Activated naive CD8-positive, alpha-beta T cell treated with anti-CD3 and anti-CD28 coated beads for 36 hours (primary cell): Measurements from ENCODE around the gene TRIL. TPM values are rescaled to one million over a fixed set of nuclear protein-coding genes. Genes with fewer than 3 reads are reported as not detected.

Experiments used
- DNase-seq: peaks from one replicate; pipeline ENCODE4 v3.0.0; 2021
- H3K27ac Mint-ChIP-seq: one replicate; pipeline ENCODE4 v1.8.0; 2022; ENCODE audit warnings: mild to moderate bottlenecking, moderate library complexity, mixed read lengths
- H3K27me3 Mint-ChIP-seq: one replicate; pipeline ENCODE4 v1.8.0; 2022; ENCODE audit warnings: mild to moderate bottlenecking, mixed read lengths
- H3K36me3 Mint-ChIP-seq: one replicate; pipeline ENCODE4 v1.8.0; 2021; ENCODE audit warnings: mild to moderate bottlenecking, mixed read lengths
- H3K4me1 Mint-ChIP-seq: one replicate; pipeline ENCODE4 v1.8.0; 2021; ENCODE audit warnings: mixed read lengths
- H3K4me3 Mint-ChIP-seq: one replicate; pipeline ENCODE4 v1.8.0; 2022; ENCODE audit warnings: mild to moderate bottlenecking, moderate library complexity, mixed read lengths
- H3K9me3 Mint-ChIP-seq: one replicate; pipeline ENCODE4 v1.8.0; 2022; ENCODE audit warnings: mixed read lengths
- total RNA-seq, 2 experiments: library from RNA; stranded (reverse); gene quantifications; one replicate each; pipeline ENCODE4 v1.2.3, GENCODE V29; 2021

Gene TRIL
- total RNA-seq, 2 experiments from 2014 or later, result not detected

DNA sequence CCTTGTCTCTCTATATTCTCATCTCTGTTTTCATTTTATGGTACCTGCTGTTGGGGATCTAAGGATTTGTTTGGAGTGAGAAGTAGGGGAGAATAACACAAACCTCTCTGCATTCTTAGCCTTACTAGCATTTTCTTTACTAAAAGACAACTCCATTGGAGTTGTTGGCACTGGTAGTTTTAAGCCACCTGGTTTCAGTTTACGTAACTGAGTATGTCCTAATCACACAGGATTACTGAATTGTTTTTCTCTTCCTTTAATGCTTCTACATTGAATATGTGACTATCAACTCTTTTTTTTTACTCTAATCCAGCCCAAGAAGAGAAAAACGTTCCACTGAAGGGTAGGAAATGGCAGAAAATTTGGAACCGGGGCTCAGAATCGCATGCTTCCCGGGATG lies 30.0 kb upstream of the TRIL start:
- no peak for DNase-seq
- no peaks in the 10 kb centered on the region for H3K9me3 Mint-ChIP-seq
- H3K4me1 Mint-ChIP-seq, result no peaks in the 10 kb centered on the region
- H3K27me3 Mint-ChIP-seq, result peaks cover 21% of the 10 kb centered on the region
- H3K4me3 Mint-ChIP-seq, result no peak overlapping the region
- H3K36me3 Mint-ChIP-seq, result no peaks in the 10 kb centered on the region
- H3K27ac Mint-ChIP-seq, result no peak overlapping the region

DNA sequence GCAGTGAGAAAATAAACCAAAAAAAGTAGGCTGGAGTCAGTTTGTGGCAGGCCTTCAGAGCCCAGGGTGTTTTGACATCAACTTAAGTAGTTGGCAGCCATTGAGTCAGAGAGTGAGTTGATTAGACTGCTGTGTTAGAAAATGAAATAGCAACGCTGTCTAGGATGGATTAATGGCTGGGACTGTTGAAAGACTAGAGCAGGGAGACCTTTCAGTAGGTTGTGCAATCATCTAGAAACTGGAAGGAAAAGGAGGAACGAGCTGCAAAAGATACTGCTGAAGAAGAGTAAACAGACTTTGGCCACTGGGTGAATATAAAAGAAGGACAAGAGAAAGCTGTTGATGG lies 28.6 kb upstream of the TRIL start:
- DNase-seq, result no peak
- Mint-ChIP-seq H3K9me3 (no peaks in the 10 kb centered on the region), H3K4me3 (no peak overlapping the region), H3K27ac (no peak overlapping the region), H3K27me3 (peaks cover 21% of the 10 kb centered on the region), H3K36me3 (no peaks in the 10 kb centered on the region), H3K4me1 (no peaks in the 10 kb centered on the region)

DNA sequence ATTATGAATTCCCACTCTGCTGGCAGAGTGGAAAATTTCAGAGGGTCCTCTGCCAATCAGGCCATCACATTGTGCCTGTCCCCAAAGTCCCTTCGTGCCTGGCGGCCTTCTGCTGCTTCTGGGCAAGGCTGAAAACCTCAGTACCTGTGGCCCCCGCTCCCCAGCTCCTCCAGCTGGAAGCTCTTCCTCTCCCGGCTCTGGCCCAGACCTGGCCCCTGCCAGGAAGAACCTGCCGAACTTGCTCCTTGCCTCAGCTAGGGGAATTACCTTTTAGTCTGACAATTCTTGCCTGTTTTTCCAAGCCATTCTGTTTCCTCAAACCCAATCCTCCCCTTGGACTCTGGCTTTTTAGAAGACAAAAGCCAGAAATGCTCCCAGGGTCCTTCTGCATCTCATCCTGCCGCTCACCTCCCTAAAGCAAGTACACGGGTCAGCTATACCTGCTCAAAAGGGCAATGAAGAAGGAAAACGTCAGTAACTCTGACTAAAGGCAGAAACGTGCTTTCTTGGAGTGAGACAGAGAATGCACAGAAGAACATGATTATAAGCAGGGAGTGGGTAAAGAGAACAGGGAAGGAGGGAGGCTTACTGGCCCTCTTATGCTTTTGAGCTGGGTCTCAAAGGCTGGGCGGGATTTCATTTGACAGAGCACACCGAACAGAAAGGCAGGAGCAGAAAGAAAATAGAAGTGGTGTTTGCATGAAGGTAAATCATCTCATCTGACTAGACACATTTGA lies 28.1 kb upstream of the TRIL start:
- Mint-ChIP-seq H3K27me3 (peaks cover 26% of the 10 kb centered on the region), H3K9me3 (no peaks in the 10 kb centered on the region), H3K27ac (no peak overlapping the region), H3K36me3 (no peaks in the 10 kb centered on the region), H3K4me1 (no peaks in the 10 kb centered on the region), H3K4me3 (no peak overlapping the region)
- DNase-seq, result no peak

DNA sequence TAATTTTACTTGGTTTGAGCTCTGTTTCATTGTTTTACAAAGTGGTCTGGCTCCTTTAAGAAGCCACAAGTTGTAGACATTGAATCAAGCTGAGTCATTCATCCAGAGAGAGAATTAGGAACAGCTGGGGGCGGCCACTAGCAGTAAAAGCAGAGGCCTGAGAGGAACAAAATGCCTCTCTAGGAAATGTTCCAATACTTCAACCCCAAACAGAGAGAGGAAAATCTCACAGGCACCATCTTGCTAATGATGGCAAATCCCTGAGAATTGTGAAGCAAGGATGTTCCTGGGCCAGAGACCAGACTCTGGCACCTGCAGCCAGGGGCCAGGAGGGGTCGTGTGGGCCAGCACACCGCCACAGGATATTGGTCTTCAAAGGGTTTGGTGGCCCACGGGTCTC lies 26.5 kb upstream of the TRIL start:
- no peaks in the 10 kb centered on the region for H3K4me1 Mint-ChIP-seq
- H3K27me3 Mint-ChIP-seq, result peaks cover 34% of the 10 kb centered on the region
- H3K4me3 Mint-ChIP-seq, result no peak overlapping the region
- H3K27ac Mint-ChIP-seq, result no peak overlapping the region
- DNase-seq, result no peak
- H3K36me3 Mint-ChIP-seq, result no peaks in the 10 kb centered on the region
- H3K9me3 Mint-ChIP-seq, result no peaks in the 10 kb centered on the region

DNA sequence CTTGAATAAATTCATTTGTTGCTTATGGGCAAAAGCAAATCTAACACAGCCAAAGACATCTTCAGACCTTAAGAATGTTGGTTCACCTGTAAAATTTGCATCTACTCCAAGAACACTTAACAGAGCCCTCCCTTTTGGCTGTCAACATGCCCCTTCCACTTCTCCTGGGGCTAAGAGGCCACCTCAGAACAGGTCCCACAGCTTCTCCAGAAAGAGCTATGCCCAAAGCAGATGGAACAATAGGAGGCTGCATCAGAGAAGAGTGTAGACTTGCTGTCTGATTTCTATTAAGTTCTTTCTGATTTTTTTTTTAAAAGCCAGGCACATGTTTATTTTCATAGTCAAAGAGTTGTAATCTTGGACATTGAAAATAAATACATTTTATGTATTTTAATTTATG lies 26.1 kb upstream of the TRIL start:
- no peak for DNase-seq
- H3K27ac Mint-ChIP-seq, result no peak overlapping the region
- no peaks in the 10 kb centered on the region for H3K9me3 Mint-ChIP-seq
- H3K36me3 Mint-ChIP-seq, result no peaks in the 10 kb centered on the region
- no peak overlapping the region for H3K4me3 Mint-ChIP-seq
- H3K27me3 Mint-ChIP-seq, result peaks cover 36% of the 10 kb centered on the region
- H3K4me1 Mint-ChIP-seq, result no peaks in the 10 kb centered on the region

DNA sequence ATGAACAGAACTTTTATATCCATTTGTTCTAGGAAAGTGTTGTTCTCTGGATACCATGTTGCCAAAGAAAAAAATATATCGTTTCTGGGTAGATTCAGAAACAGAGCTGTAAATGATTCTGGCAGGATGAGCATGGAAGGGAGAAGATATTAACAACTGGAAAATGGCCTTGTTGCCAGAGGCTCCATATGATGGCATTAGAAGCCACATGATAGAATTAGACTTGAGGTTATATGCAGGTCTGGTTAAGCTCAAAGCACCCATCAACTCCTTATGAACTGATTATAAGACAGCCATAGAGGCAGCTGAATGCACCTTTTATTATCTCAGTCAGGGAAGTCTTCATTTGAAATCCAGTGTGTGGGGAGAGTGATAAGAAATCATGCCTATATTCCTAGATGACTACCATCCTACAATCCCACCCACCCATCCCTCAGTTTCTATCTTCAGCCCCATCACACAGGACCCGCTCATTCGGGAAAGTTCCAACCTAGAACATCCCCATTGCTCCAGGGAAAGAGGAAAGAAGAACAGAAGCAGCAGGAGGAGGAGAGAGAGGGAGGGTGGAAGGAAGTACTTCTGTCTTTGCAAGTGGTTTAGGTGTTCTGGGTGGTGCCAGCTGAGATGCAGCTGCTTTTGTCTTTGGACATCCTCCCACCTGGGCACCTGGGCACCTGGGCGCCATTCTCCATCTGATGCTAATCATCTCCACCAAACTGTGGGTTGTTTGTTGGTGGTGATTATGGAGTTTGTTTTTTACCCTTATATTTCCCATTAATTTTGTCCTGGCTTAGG lies 25.5 kb upstream of the TRIL start:
- H3K4me1 Mint-ChIP-seq, result no peaks in the 10 kb centered on the region
- H3K9me3 Mint-ChIP-seq, result no peaks in the 10 kb centered on the region
- no peak overlapping the region for H3K27ac Mint-ChIP-seq
- peaks cover 33% of the 10 kb centered on the region for H3K27me3 Mint-ChIP-seq
- no peaks in the 10 kb centered on the region for H3K36me3 Mint-ChIP-seq
- H3K4me3 Mint-ChIP-seq, result no peak overlapping the region
- DNase-seq, result no peak

DNA sequence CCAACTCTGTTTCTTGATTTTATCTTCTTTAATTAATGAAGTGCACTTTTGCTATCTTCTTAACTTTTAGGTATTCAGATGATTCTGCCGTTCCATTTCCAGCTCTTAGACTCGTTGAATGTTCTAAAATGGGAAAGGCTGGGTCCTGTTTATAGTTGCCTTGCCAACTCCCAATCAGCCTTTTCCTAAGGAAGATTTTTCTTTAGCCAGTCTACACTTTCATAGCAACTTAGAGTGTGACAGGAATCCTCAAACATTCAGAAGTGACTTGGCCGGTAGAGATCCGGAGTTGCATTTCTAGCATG lies 23.0 kb upstream of the TRIL start:
- no peaks in the 10 kb centered on the region for H3K36me3 Mint-ChIP-seq
- no peaks in the 10 kb centered on the region for H3K4me1 Mint-ChIP-seq
- no peak overlapping the region for H3K27ac Mint-ChIP-seq
- no peak overlapping the region for H3K4me3 Mint-ChIP-seq
- no peak for DNase-seq
- no peaks in the 10 kb centered on the region for H3K9me3 Mint-ChIP-seq
- peaks cover 25% of the 10 kb centered on the region for H3K27me3 Mint-ChIP-seq

DNA sequence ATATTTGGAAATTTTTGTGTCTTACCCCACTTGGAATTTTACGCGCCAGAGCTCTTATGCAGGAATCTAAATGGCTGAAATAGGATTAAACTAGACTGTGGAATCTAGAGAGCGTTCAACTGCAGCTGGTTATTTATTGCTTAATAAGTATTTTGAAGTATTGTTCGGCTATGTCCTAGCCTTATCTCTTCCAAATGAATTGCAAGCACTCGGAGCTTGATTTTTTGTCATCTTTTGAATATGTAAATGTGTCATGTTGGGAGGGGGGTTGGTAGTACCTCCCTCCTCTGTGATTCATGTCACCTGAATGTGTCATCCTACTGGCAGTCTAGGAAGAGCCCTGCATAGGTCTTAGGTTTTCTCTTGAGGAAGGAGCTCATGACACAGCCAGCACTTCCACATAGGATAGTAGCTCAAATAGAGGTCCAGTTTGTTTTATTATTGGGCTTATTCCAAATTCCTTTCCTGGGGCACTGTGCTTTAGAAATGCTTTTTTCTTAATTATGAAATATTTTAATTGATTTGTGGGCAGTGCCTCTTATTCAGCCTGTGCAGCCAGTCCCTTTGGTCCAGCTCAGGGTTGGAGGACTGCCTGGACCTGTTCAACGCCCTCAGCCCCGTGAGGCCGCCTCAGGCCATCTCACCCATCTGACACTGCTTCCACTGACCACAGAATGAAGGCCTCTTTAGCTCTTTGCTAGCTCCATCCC lies 22.5 kb upstream of the TRIL start:
- DNase-seq, result no peak
- Mint-ChIP-seq H3K9me3 (no peaks in the 10 kb centered on the region), H3K4me1 (no peaks in the 10 kb centered on the region), H3K27me3 (peaks cover 25% of the 10 kb centered on the region), H3K4me3 (no peak overlapping the region), H3K36me3 (no peaks in the 10 kb centered on the region), H3K27ac (no peak overlapping the region)

DNA sequence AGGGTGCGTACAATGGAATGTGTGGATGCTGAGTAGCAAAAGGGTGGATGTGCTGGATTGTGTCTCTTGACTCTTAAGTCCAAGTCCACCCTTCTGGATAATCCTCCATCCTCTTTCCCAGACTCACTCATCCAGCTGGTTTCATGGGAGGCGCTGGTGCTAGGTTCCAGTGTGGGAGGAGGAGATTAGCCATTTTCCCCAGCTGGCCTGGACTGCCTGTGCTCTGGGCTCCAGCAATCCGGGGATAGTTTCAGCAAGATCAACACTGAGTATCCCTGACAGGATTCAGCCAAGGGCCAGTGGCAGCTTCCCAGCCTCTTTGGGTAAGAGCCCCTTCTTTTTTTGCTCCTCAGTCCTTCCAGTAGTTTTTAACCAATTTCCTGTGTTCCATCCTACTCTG lies 21.6 kb upstream of the TRIL start:
- H3K4me3 Mint-ChIP-seq, result no peak overlapping the region
- no peak for DNase-seq
- H3K36me3 Mint-ChIP-seq, result no peaks in the 10 kb centered on the region
- no peaks in the 10 kb centered on the region for H3K4me1 Mint-ChIP-seq
- H3K27ac Mint-ChIP-seq, result no peak overlapping the region
- H3K9me3 Mint-ChIP-seq, result no peaks in the 10 kb centered on the region
- H3K27me3 Mint-ChIP-seq, result peaks cover 25% of the 10 kb centered on the region

DNA sequence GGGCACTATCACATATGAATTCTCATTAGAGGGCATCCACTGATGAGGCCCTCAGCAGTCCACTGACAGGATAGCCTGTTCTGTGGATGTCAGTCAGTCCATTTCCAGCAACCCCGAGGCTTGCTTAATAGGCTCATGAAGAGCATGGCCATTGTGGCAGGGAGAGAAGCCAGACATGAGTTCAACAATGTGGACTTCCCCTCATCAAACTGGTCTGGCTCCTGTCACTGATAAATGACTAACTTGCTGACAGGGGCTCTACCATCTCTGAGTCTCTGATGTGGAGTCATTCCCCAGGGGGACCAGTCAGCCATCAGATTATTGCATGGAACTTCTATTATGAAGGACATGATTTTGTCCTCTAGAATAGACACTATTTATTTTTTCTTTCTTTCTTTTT lies 19.8 kb upstream of the TRIL start:
- Mint-ChIP-seq H3K9me3 (peaks cover 7% of the 10 kb centered on the region), H3K36me3 (no peaks in the 10 kb centered on the region), H3K4me1 (no peaks in the 10 kb centered on the region), H3K27me3 (peaks cover 19% of the 10 kb centered on the region), H3K4me3 (no peak overlapping the region), H3K27ac (no peak overlapping the region)
- DNase-seq, result no peak

DNA sequence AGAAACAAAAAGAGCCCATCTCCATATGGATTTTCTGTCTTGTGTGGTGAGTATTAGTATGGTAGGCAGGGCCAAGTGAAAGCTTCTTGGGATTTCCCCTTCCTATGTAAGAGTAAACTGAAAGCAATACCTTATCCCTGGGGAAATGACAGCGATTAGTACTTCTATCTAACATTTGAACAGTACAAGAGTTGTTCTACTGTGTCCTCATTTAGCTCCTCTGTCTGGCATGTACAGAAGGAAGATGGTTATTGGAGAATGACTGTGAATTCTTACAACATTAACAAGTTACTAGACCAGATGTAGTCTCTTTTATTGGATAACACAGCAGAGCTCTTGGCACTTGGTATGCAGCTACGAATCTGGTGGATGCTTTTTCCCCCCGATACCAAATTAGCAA lies 17.9 kb upstream of the TRIL start:
- peaks cover 13% of the 10 kb centered on the region for H3K27me3 Mint-ChIP-seq
- H3K9me3 Mint-ChIP-seq, result peaks cover 15% of the 10 kb centered on the region
- H3K4me1 Mint-ChIP-seq, result no peaks in the 10 kb centered on the region
- no peak overlapping the region for H3K4me3 Mint-ChIP-seq
- H3K27ac Mint-ChIP-seq, result no peak overlapping the region
- no peaks in the 10 kb centered on the region for H3K36me3 Mint-ChIP-seq
- DNase-seq, result no peak

DNA sequence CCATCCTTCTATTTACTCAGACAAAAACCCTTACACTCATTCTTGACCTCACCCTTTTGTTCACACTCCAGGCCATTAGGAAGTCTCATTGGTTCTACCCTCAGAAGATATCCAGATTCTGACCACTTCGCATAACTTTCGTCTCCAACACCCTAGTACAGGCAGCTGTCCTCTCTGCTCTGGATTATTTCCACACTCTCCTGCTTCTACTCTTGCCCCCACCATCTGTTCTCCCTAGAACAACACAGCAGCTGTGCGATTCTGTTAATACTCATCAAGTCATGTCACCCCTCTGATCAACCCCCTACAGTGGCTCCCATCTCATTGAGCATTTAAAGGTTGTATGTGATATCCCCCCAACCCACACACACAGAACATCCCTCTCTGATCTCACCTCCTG lies 15.5 kb upstream of the TRIL start:
- Mint-ChIP-seq H3K4me3 (no peak overlapping the region), H3K27ac (no peak overlapping the region), H3K9me3 (peaks cover 19% of the 10 kb centered on the region), H3K36me3 (no peaks in the 10 kb centered on the region), H3K27me3 (peaks cover 4% of the 10 kb centered on the region), H3K4me1 (no peaks in the 10 kb centered on the region)
- no peak for DNase-seq

DNA sequence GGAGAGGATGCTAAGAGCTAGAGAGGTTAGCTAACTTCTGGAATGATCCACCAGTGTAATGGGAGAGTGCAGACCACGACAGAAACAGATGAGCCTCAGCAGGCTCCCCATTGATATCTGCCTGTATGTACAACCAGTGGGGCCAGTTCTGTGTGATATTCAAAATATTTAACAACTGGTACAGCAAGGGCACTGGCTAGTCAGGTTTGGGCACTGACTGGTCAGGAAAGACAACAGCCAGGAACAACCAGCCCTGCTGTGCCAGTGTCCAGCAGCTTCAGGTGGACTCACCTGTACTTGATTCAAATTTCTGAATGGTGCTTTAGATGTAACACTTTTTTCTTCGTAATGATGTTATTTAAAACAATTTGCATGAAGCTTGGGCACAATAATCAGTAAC lies 5.9 kb upstream of the TRIL start:
- H3K4me1 Mint-ChIP-seq, result no peaks in the 10 kb centered on the region
- no peak overlapping the region for H3K27ac Mint-ChIP-seq
- no peak overlapping the region for H3K4me3 Mint-ChIP-seq
- no peak for DNase-seq
- no peaks in the 10 kb centered on the region for H3K36me3 Mint-ChIP-seq
- H3K9me3 Mint-ChIP-seq, result no peaks in the 10 kb centered on the region
- H3K27me3 Mint-ChIP-seq, result peaks cover 35% of the 10 kb centered on the region

DNA sequence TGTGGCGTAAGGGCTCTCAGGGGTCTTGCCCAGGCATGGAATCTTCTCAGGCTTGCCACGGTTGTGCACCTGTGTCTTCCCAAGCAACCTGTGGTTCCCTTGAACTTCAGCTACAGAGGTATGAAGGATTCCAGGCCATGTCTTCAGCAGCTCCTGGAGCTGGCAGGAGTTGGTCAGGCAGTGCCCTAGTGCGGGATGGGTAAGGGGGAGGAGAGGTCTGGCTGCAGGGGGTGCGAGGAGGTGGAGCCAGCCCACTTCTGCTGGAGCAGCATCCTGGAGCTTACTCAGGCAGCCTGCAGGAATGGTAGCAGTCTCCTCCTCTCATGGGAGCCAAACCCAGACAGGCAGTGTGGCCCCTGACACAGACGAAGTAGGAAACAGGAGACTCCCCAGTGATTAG lies 3.8 kb upstream of the TRIL start:
- Mint-ChIP-seq H3K27me3 (peaks cover 50% of the 10 kb centered on the region), H3K27ac (no peak overlapping the region), H3K4me3 (no peak overlapping the region), H3K9me3 (no peaks in the 10 kb centered on the region), H3K4me1 (peaks cover 9% of the 10 kb centered on the region), H3K36me3 (no peaks in the 10 kb centered on the region)
- no peak for DNase-seq

DNA sequence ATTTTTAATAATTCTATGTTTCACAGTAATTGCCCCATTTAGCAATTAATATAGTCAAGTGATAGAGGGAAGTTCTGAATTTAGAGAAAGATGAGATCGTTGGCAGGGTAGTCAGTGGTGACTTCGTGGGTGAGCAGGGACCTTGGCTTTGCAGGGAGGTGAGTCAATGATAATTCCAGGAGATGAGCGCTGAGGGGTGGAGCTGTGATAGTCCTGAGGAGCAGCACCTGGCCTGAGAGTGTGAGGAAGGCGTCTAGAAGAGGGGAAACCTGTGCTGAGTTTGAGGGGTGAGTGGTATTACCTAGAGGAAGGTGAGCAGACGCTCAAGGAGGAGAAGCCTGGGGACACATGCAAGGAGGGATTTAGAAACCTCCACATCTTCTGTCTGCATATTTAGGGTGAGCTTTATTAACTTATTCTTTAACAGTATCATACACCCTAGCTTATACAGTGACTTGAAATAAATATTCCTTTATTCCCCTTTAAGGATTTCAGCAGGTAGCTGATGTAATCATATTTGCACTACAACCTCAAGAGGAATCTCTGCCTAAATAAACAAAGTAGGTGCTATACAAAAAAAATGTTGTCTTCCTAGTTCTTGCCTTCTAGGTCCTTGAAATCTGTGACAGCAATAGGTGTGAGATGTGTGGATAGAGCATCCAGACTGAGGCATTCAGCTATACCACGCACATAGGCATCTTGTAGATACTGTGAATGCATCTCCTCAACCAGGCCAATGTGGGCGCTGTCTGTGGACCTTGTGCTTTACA lies 2.1 kb upstream of the TRIL start:
- Mint-ChIP-seq H3K4me1 (peaks cover 10% of the 10 kb centered on the region), H3K36me3 (no peaks in the 10 kb centered on the region), H3K4me3 (no peak overlapping the region), H3K27ac (no peak overlapping the region), H3K27me3 (peaks cover 60% of the 10 kb centered on the region), H3K9me3 (no peaks in the 10 kb centered on the region)
- no peak for DNase-seq
